NCI-H2196 treated with DMSO at 0.1 percent for 48 hours (cell line): ENCODE results near the gene OR5C1.
"Not testable (repeated sequence)": the region's sequence is repeated elsewhere in the genome, so short reads cannot be mapped to it uniquely, and the experiment has no call there.

Experiments
- DNase-seq: peaks from one replicate; lab custom pipeline; 2025; ENCODE audit not compliant: unreplicated experiment; lab: John Stamatoyannopoulos, UW

OR5C1 gene

GRCh38 chr9:122788831-122789230 lies at the start of gene OR5C1:
Gene OR5C1 (plus strand): TSS chr9:122788933. CDS start chr9:122788933, 0 bp downstream.
- DNase-seq, result no peak

- DNase-seq, result no peak
These were observed 46.7 kb upstream of the OR5C1 start, which contains the start of gene OR1L6 for GRCh38 chr9:122742003-122742402. Gene OR1L6 (plus strand): TSS chr9:122742303. CDS start chr9:122749848, 7,545 bp downstream.

- no peak for DNase-seq
These were observed 33.9 kb upstream of the OR5C1 start for GRCh38 chr9:122754825-122755224.

- DNase-seq, result no peak
These were observed 20.9 kb upstream of the OR5C1 start for GRCh38 chr9:122767817-122768216.

GRCh38 chr9:122777052-122777451 lies 11.7 kb upstream of the OR5C1 start:
- DNase-seq, result no peak

- DNase-seq, result no peak
These were observed 10.7 kb upstream of the OR5C1 start for GRCh38 chr9:122777935-122778627.

GRCh38 chr9:122779181-122779580 lies 9.6 kb upstream of the OR5C1 start:
- no peak for DNase-seq

DNA sequence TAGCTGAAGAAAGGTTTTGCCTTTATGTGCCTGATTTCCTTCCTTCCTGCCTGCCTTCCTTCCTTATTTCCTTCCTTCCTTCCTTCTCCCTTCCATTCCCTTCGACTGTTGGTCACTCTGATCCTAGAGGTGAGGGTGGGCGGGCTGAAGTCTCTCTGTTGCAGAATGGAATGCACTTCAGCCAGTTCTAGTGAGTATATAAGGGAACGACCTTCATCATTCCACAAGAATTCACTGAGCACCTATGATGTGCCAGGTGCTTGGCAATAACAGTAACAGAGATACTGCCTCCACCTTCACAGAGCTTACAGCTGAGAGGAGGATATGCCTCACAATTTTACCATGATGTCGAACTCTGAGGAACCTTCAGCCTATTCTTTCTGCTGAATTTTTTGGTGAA lies 8.7 kb upstream of the OR5C1 start:
- no peak for DNase-seq

DNA sequence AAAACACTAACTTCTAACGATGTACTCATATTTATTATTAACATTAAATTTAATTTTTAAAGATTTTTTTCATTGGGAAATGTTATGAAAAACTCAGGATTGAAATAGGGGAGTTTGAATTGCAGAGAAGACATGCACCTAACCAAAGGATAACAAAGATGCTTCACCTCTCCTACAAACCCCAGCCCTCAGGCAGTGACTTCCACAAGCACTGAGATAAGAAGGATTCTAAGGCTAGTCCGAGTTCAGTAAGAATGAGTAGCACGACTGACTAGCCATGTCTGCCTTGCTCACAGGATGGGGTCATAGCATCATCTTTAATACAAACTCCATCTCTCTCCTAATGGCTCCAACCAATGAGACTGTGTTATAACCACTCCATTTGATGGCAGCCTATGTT lies 7.1 kb upstream of the OR5C1 start:
- no peak for DNase-seq

- no peak for DNase-seq
These were observed 3.5 kb upstream of the OR5C1 start for GRCh38 chr9:122785269-122785668.

DNA sequence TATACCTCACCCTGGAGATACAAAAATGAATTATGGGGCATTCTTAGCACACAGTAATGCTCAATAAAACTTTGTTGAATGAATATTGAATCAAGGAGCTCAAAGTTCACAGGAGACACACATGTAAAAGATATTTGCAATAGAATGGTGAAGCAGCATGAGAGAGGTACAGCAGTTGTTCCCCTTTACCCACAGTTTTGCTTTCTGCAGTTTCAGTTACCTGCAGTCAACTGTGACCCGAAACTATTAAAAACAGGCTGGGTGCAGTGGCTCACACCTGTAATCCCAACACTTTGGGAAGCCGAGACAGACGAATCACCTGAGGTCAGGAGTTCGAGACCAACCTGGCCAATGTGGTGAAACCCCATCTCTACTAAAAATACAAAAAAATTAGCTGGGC lies 2.4 kb upstream of the OR5C1 start:
- DNase-seq, result no peak

GRCh38 chr9:122789256-122790046 lies 718 bp downstream of the OR5C1 start:
- DNase-seq, result no peak

DNA sequence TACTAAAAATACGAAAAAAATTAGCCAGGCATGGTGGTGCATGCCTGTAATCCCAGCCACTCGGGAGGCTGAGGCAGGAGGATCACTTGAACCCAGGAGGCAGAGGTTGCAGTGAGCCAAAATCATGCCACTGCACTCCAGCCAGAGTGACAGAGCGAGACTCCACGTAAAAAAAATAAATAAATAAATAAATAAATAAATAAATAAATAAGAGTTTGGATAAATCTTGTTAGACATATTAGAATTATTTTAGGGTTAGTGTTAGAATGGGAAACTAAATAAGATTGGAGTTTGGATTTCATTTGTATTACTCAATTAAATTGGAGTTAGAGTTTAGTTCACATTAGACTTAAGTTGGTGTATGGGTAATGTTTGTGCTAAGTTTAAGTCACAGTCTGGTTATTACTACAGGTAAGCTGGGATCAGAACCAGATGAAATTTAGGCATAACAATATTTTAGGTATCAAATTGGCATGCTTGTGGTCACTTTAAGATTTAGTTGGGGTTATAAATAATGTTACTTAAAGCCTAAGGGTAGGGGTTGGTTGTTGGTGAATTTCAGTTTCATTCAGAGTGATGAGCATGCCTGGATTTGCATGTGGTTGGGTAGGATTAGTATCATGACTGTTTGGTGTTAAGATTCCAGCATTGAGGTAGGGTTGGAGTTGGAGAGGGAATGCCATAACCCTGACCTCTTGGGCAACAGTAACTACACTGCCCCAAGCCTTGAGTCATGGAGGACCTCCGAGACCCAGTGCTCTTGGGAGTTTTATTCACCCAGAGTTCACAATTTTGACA lies 3.3 kb downstream of the OR5C1 start:
- DNase-seq, result no peak

DNA sequence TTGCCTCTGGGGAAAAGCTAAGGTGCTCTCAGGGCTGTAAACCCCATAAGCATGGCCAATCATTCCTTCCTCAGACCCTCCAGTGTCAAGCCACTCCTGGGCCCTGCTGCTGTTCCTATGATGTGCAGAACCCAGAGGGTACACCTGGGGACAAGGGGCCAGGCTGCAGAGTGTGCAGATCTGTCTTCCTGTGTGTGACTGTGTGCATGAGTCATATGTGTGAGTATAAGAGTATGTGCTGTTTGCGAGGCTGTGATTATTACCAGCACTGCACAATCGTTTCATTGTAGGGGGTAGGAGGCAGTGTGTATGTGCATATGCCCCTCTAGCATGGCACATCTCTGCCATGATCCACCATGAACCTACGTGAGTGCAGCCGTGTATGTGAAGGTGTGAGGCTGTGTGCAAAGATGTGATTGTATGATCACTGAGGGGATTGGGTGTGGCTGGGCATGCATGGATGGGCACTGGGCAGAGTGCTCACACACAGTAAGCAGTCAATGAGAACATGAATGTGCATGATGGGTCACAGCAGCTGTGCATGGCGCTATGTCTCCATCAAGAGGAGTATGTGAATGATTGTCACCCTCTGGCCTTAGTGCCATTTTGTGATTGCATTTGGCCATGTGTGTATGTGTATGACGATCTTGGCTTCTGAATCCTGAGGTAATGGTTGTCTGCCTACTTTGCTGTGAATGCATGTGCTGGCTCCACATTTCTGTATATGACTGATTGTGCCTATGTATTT lies 8.8 kb downstream of the OR5C1 start:
- no peak for DNase-seq

DNA sequence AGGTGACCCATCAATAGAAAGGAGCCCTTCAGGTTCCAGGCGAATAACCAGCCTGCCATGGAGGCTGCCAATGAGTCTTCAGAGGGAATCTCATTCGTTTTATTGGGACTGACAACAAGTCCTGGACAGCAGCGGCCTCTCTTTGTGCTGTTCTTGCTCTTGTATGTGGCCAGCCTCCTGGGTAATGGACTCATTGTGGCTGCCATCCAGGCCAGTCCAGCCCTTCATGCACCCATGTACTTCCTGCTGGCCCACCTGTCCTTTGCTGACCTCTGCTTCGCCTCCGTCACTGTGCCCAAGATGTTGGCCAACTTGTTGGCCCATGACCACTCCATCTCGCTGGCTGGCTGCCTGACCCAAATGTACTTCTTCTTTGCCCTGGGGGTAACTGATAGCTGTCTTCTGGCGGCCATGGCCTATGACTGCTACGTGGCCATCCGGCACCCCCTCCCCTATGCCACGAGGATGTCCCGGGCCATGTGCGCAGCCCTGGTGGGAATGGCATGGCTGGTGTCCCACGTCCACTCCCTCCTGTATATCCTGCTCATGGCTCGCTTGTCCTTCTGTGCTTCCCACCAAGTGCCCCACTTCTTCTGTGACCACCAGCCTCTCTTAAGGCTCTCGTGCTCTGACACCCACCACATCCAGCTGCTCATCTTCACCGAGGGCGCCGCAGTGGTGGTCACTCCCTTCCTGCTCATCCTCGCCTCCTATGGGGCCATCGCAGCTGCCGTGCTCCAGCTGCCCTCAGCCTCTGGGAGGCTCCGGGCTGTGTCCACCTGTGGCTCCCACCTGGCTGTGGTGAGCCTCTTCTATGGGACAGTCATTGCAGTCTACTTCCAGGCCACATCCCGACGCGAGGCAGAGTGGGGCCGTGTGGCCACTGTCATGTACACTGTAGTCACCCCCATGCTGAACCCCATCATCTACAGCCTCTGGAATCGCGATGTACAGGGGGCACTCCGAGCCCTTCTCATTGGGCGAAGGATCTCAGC lies 11.6 kb downstream of the OR5C1 start, which contains the start of gene OR1K1:
OR1K1 (plus strand) TSS at position 58 of the 995 bp plus-strand sequence; CDS start at position 58, 0 bp downstream.
- no peak for DNase-seq

- no peak for DNase-seq
These were observed 17.9 kb downstream of the OR5C1 start for GRCh38 chr9:122806661-122807060.

- no peak for DNase-seq
These were observed 18.7 kb downstream of the OR5C1 start for GRCh38 chr9:122807271-122807900.

DNA sequence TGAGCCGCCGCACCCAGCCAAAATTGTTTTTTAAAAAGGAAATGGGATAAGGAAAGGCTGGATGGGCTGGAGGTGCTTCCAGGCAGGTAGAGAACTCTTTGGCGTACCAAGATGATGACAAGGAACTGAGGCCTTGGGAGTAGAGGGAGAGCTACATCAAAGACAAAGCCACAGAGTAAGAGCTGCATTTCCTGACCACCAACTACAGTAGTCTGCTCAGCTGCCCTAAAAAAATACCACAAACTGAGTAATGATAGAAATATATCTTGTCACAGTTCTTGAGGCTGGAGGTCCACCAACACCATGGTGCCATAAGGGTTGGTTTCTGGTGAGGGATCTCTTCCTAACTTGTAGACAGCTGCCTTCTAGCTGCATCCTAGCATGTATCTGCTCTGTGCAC lies 19.4 kb downstream of the OR5C1 start:
- no peak for DNase-seq

GRCh38 chr9:122809261-122809660 lies 20.5 kb downstream of the OR5C1 start:
- not testable (repeated sequence) for DNase-seq
